Suppressor macrophage treated with lipopolysaccharide for 4 hours (primary cell): Measurements from ENCODE around the gene DCUN1D3.

Experiments
- DNase-seq: peaks from one replicate; pipeline ENCODE4 v3.0.0-alpha.2; 2020

The DCUN1D3 gene

GRCh38 chr16:20918486-20919239 lies 18.5 kb upstream of the DCUN1D3 start:
- DNase-seq: no peak

GRCh38 chr16:20916942-20917341 lies 16.8 kb upstream of the DCUN1D3 start:
- no peak for DNase-seq

- no peak for DNase-seq
Observed at GRCh38 chr16:20916289-20916688, 16.1 kb upstream of the DCUN1D3 start.

GRCh38 chr16:20911361-20911760 lies 11.2 kb upstream of the DCUN1D3 start:
- peak; percentile 71 for DNase-seq

- peak; percentile 89 for DNase-seq
Observed at GRCh38 chr16:20910781-20911321, 10.7 kb upstream of the DCUN1D3 start.

- no peak for DNase-seq
Observed at GRCh38 chr16:20906341-20907255, 6.4 kb upstream of the DCUN1D3 start.

GRCh38 chr16:20905576-20905975 lies 5.4 kb upstream of the DCUN1D3 start:
- no peak for DNase-seq

- DNase-seq: peak; percentile 92
Observed at GRCh38 chr16:20904507-20905081, 4.4 kb upstream of the DCUN1D3 start.

- DNase-seq: no peak
Observed at GRCh38 chr16:20903899-20904506, 3.8 kb upstream of the DCUN1D3 start.

- DNase-seq: no peak
Observed at GRCh38 chr16:20903116-20903898, 3.1 kb upstream of the DCUN1D3 start.

GRCh38 chr16:20902426-20902825 lies 2.3 kb upstream of the DCUN1D3 start:
- DNase-seq: no peak

- peak; percentile 61 for DNase-seq
Observed at GRCh38 chr16:20901436-20902112, 1.4 kb upstream of the DCUN1D3 start.

GRCh38 chr16:20901068-20901435 lies 894 bp upstream of the DCUN1D3 start:
- DNase-seq: no peak

- no peak for DNase-seq
Observed at GRCh38 chr16:20899477-20900298, 470 bp downstream of the DCUN1D3 start.

GRCh38 chr16:20899071-20899470 lies 1.1 kb downstream of the DCUN1D3 start:
- no peak for DNase-seq

GRCh38 chr16:20897922-20898321 lies 2.2 kb downstream of the DCUN1D3 start:
- no peak for DNase-seq

- peak; percentile 66 for DNase-seq
Observed at GRCh38 chr16:20897253-20897897, 2.8 kb downstream of the DCUN1D3 start.

- DNase-seq: no peak
Observed at GRCh38 chr16:20894388-20894787, 5.8 kb downstream of the DCUN1D3 start.

- no peak for DNase-seq
Observed at GRCh38 chr16:20889625-20890275, 10.4 kb downstream of the DCUN1D3 start.

GRCh38 chr16:20887207-20887606 lies 13.0 kb downstream of the DCUN1D3 start:
- DNase-seq: no peak
